ENCODE data around the gene RIOX2. TPM values are rescaled to one million over a fixed set of nuclear protein-coding genes. Genes with fewer than 3 reads are reported as not detected.

Gene RIOX2
- total and polyA plus RNA-seq, 2 experiments from 2014 or later, result 29.1 to 36.4 TPM

DNA sequence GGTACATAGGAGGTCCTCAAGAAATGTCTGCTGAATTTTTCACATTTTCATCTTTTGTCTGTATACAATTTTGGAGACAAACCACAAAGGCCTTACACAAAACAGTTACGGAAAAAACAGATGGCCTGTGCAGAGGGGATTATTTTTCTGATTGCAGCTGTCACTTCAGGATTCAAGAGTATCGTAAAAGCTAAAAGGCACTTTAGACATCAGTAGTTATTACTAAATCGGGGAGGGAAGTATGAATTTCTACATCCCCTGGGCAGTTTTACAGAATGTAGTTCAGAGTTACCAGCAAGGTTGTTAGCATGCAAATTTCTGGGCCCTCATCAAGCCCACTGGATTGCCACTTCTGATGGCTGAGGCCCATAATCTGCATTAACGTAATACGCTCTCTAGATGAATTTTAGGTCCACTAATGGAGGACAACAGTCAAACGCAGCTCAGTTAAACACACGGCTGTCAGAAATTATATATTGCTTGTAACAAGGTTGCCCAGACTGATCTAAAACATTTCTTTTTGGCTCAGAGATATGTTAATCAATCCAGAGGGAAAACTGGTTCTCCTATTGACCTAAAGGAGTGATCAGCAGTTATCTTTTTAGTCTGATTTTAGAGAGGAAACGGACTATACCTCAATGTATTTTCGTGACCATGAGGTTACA is 1.1 kb downstream of the RIOX2 start:
- Histone ChIP-seq H3F3A (ENCODE audit: insufficient read depth) (no peaks in the 10 kb centered on the region), H3K9me3 (ENCODE audit: low read depth) (no peaks in the 10 kb centered on the region), H3K4me1 (ENCODE audit: insufficient read depth) (peaks cover 16% of the 10 kb centered on the region), H3K4me3 (peak overlapping the region; percentile 72), H3K36me3 (ENCODE audit: low read depth) (0 out of 2 replicates have a peak, but pooled peaks cover 9% of the 10 kb centered on the region), H2AFZ (peak overlapping the region; percentile 82), H3K79me2 (ENCODE audit: insufficient read depth) (peaks cover 57% of the 10 kb centered on the region), H3K9ac (peak overlapping the region; percentile 81), H3K27ac (peak overlapping the region; percentile 41; the same call in 1 of the 2 replicates), H3K9me2 (ENCODE audit: insufficient read depth) (no peaks in the 10 kb centered on the region), H3K4me2 (ENCODE audit: unreplicated experiment) (peak overlapping the region; percentile 86), H3K27me3 (replicated peaks; ENCODE audit: insufficient read depth) (no peaks in the 10 kb centered on the region), H4K20me1 (ENCODE audit: insufficient read depth) (no peaks in the 10 kb centered on the region)
- peak; percentile 17 for DNase-seq
- WGBS, 2 experiments (ENCODE audit: low coverage in 1 of 2, low lambda C conversion rate in 2 of 2, missing lambda C conversion rate in 2 of 2), result 31 to 40% methylated on average over 9 of the region's 9 CpGs
- in situ Hi-C loops (cut with MboI), result no loop called here
- no peak for TF ChIP-seq EZH2 (IDR thresholded peaks at IDR 0.05; ENCODE audit: insufficient read depth, poor library complexity, severe bottlenecking)
- no peak for TF ChIP-seq EZH2phosphoT487 (IDR thresholded peaks at IDR 0.05; ENCODE audit: insufficient read depth, low read depth)

DNA sequence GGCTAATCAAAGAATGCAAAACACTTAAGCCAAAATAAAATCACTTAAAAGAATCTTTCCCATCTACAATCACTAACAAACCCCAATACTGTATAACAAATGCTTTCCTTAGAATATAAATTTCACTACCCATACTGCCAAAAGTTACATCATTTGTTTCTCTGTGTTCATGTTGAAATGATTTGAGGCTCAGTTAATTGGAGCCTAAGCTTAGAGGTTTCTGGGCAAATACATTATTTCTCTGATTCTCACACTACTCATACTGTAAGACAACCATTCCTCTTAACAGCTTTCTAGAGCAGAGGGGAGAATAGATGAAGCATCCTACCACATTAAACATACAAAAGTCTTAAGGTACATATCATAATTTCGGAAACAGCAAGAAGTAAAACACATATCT is 2.1 kb downstream of the RIOX2 start:
- WGBS, 2 experiments (ENCODE audit: low coverage in 1 of 2, low lambda C conversion rate in 2 of 2, missing lambda C conversion rate in 2 of 2), result 23 to 24% methylated on average over 1 of the region's 1 CpG
- H3K27me3 ChIP-seq (replicated peaks; ENCODE audit: insufficient read depth), result no peaks in the 10 kb centered on the region
- no peaks in the 10 kb centered on the region for H3K9me2 ChIP-seq (ENCODE audit: insufficient read depth)
- no peaks in the 10 kb centered on the region for H3K9me3 ChIP-seq (ENCODE audit: low read depth)
- peak overlapping the region; percentile 81; the same call in 1 of the 2 replicates for H3K9ac ChIP-seq
- H3K4me3 ChIP-seq, result peak overlapping the region; percentile 72
- no peak for TF ChIP-seq EZH2 (IDR thresholded peaks at IDR 0.05; ENCODE audit: insufficient read depth, poor library complexity, severe bottlenecking)
- no peak for TF ChIP-seq EZH2phosphoT487 (IDR thresholded peaks at IDR 0.05; ENCODE audit: insufficient read depth, low read depth)
- H3F3A ChIP-seq (ENCODE audit: insufficient read depth), result no peaks in the 10 kb centered on the region
- peaks cover 16% of the 10 kb centered on the region for H3K4me1 ChIP-seq (ENCODE audit: insufficient read depth)
- H3K79me2 ChIP-seq (ENCODE audit: insufficient read depth), result peaks cover 66% of the 10 kb centered on the region
- in situ Hi-C loops (cut with MboI), result no loop called here
- 0 out of 2 replicates have a peak, but pooled peaks cover 9% of the 10 kb centered on the region for H3K36me3 ChIP-seq (ENCODE audit: low read depth)
- H3K4me2 ChIP-seq (ENCODE audit: unreplicated experiment), result peak overlapping the region; percentile 86
- no peak overlapping the region for H3K27ac ChIP-seq
- no peaks in the 10 kb centered on the region; the same call in 1 of the 2 replicates for H4K20me1 ChIP-seq (ENCODE audit: insufficient read depth)
- H2AFZ ChIP-seq, result no peak overlapping the region
- peak; percentile 47 for DNase-seq

DNA sequence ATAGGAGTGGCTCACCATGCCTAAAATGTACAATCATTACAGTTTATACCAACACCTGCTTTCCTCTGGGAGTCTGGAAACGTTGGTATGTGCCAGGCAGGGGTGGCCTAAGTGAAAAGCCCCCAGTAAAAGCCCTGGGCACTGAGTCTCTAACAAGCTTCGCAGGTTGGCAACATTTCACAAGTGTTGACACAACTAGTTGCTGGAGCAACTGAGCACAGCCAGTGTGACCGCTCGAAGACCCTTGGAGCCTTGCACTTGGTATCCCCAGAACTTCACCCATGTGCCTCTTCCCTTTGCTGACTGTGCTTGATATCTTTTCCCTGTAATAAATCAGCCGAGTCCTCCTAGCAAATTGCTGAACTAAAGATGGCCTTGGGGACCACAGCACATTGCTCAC is 2.7 kb downstream of the RIOX2 start:
- Histone ChIP-seq H4K20me1 (ENCODE audit: insufficient read depth) (no peaks in the 10 kb centered on the region; the same call in 1 of the 2 replicates), H3K4me2 (ENCODE audit: unreplicated experiment) (no peak overlapping the region), H3K9me3 (ENCODE audit: low read depth) (no peaks in the 10 kb centered on the region), H3K27ac (no peak overlapping the region), H3K9me2 (ENCODE audit: insufficient read depth) (no peaks in the 10 kb centered on the region), H3F3A (ENCODE audit: insufficient read depth) (no peaks in the 10 kb centered on the region), H2AFZ (no peak overlapping the region), H3K4me1 (ENCODE audit: insufficient read depth) (peaks cover 16% of the 10 kb centered on the region), H3K27me3 (replicated peaks; ENCODE audit: insufficient read depth) (no peaks in the 10 kb centered on the region), H3K79me2 (ENCODE audit: insufficient read depth) (peaks cover 72% of the 10 kb centered on the region), H3K4me3 (no peak overlapping the region), H3K9ac (no peak overlapping the region), H3K36me3 (ENCODE audit: low read depth) (0 out of 2 replicates have a peak, but pooled peaks cover 9% of the 10 kb centered on the region)
- DNase-seq, result no peak
- 74% methylated on average over 5 of the region's 5 CpGs for WGBS, 2 experiments (ENCODE audit: low coverage in 1 of 2, low lambda C conversion rate in 2 of 2, missing lambda C conversion rate in 2 of 2)
- TF ChIP-seq EZH2phosphoT487 (IDR thresholded peaks at IDR 0.05; ENCODE audit: insufficient read depth, low read depth), result no peak
- no peak for TF ChIP-seq EZH2 (IDR thresholded peaks at IDR 0.05; ENCODE audit: insufficient read depth, poor library complexity, severe bottlenecking)
- in situ Hi-C loops (cut with MboI), result no loop called here

DNA sequence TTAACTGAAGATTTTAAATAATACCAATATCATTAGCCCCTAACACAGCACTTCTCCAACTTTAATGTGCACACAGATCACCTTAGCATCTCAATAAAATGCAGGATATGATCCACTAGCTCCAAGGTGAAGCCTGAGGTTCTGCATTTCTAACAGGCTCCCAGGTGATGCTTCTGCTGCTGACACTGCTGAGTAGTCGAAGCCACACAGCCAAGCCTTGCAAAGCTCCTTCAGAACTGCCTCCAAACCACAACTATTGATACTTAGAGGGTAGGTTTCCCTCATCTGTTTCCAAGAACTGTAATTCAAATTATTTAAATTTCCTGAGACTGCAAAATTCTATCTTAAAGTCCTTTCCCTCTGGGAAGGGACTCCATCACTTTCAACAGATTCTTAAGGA is 3.9 kb downstream of the RIOX2 start:
- peaks cover 9% of the 10 kb centered on the region; the same call in 1 of the 2 replicates for H3K36me3 ChIP-seq (ENCODE audit: low read depth)
- H4K20me1 ChIP-seq (ENCODE audit: insufficient read depth), result no peaks in the 10 kb centered on the region; the same call in 1 of the 2 replicates
- H3K27ac ChIP-seq, result no peak overlapping the region
- no peak overlapping the region for H2AFZ ChIP-seq
- H3K9ac ChIP-seq, result no peak overlapping the region
- WGBS, 2 experiments (ENCODE audit: low coverage in 1 of 2, low lambda C conversion rate in 2 of 2, missing lambda C conversion rate in 2 of 2), result 80 to 89% methylated on average over 1 of the region's 1 CpG
- DNase-seq, result no peak
- no peak overlapping the region for H3K4me2 ChIP-seq (ENCODE audit: unreplicated experiment)
- H3K4me3 ChIP-seq, result no peak overlapping the region
- peaks cover 84% of the 10 kb centered on the region for H3K79me2 ChIP-seq (ENCODE audit: insufficient read depth)
- H3K9me3 ChIP-seq (ENCODE audit: low read depth), result no peaks in the 10 kb centered on the region
- in situ Hi-C loops (cut with MboI), result no loop called here
- H3K27me3 ChIP-seq (replicated peaks; ENCODE audit: insufficient read depth), result no peaks in the 10 kb centered on the region
- no peaks in the 10 kb centered on the region for H3F3A ChIP-seq (ENCODE audit: insufficient read depth)
- no peaks in the 10 kb centered on the region for H3K9me2 ChIP-seq (ENCODE audit: insufficient read depth)
- peaks cover 16% of the 10 kb centered on the region for H3K4me1 ChIP-seq (ENCODE audit: insufficient read depth)
- TF ChIP-seq EZH2 (IDR thresholded peaks at IDR 0.05; ENCODE audit: insufficient read depth, poor library complexity, severe bottlenecking), result no peak
- TF ChIP-seq EZH2phosphoT487 (IDR thresholded peaks at IDR 0.05; ENCODE audit: insufficient read depth, low read depth), result no peak

All from GM23248 (cell line).